Caco-2 (cell line): Measurements from ENCODE around the gene TUBA3E. TPM values are rescaled to one million over a fixed set of nuclear protein-coding genes. Genes with fewer than 3 reads are reported as not detected.
A peak's percentile ranks its signal among the peaks of the same experiment; 100 is the strongest.
"Not testable (repeated sequence)": the region's sequence is repeated elsewhere in the genome, so short reads cannot be mapped to it uniquely, and the experiment has no call there.

ENCODE experiments used
- BruUV-seq: library from RNA; stranded (reverse); fragments of 400-500 nt; replicated peaks from 2 replicates; lab custom pipeline; 2021; lab: Mats Ljungman, UMichigan
- CTCF ChIA-PET: fragments of 300-600 bp; sonication (Branson Sonifier 250); formaldehyde crosslinking; loops from one replicate; lab custom pipeline; 2022; ENCODE audit warnings: antibody characterized with exemption; lab: Charles Lee
- POLR2A ChIA-PET: fragments of 300-600 bp; sonication (Branson Sonifier 250); formaldehyde crosslinking; loops from one replicate; lab custom pipeline; 2022; ENCODE audit warnings: antibody characterized with exemption; lab: Charles Lee
- DNase-seq, 2 experiments: peaks; one replicate each; pipeline versions ENCODE4 v3.0.0 to v3.0.0-alpha.2; 2020 to 2022
- H3K27me3 ChIP-seq: replicated peaks from 2 replicates; pipeline ENCODE4 v1.6.0; 2011; ENCODE audit warnings: low read length; ENCODE audit not compliant: control insufficient read depth, insufficient read depth
- H3K36me3 ChIP-seq: 2 replicates; pipeline ENCODE4 v1.5.1; 2011; ENCODE audit warnings: low read length; ENCODE audit not compliant: control insufficient read depth, insufficient read depth
- H3K4me1 ChIP-seq: fragments of 250-450 bp; sonication (Bioruptor Pico); 2 replicates; pipeline ENCODE4 v1.5.1; 2020; ENCODE audit warnings: mild to moderate bottlenecking
- H3K4me3 ChIP-seq: 2 replicates; pipeline ENCODE4 v1.5.1; 2011; ENCODE audit warnings: low read depth, mild to moderate bottlenecking, control low read depth, low read length
- H3K9me3 ChIP-seq: fragments of 250-450 bp; sonication (Bioruptor Pico); 2 replicates; pipeline ENCODE4 v1.5.1; 2020; ENCODE audit warnings: mild to moderate bottlenecking, moderate library complexity
- H3K27ac Mint-ChIP-seq: one replicate; pipeline ENCODE4 v1.8.0; 2022; ENCODE audit warnings: mixed read lengths; ENCODE audit not compliant: unreplicated experiment
- H3K27me3 Mint-ChIP-seq: one replicate; pipeline ENCODE4 v1.8.0; 2022; ENCODE audit warnings: mixed read lengths; ENCODE audit not compliant: insufficient read depth, unreplicated experiment
- H3K36me3 Mint-ChIP-seq: one replicate; pipeline ENCODE4 v1.8.0; 2022; ENCODE audit warnings: mild to moderate bottlenecking, mixed read lengths; ENCODE audit not compliant: insufficient read depth, unreplicated experiment
- H3K4me1 Mint-ChIP-seq: one replicate; pipeline ENCODE4 v1.8.0; 2022; ENCODE audit warnings: low read depth, mixed read lengths; ENCODE audit not compliant: unreplicated experiment
- H3K4me3 Mint-ChIP-seq: one replicate; pipeline ENCODE4 v1.8.0; 2022; ENCODE audit warnings: mild to moderate bottlenecking, moderate library complexity, mixed read lengths; ENCODE audit not compliant: unreplicated experiment
- H3K9me3 Mint-ChIP-seq: one replicate; pipeline ENCODE4 v1.8.0; 2022; ENCODE audit warnings: mixed read lengths; ENCODE audit not compliant: unreplicated experiment
- intact Hi-C: fragments of 100-400 bp; cut with micrococcal nuclease; formaldehyde crosslinking; loops from one replicate; pipeline ENCODE4 v1.10.0; 2022; ENCODE audit not compliant: unreplicated experiment
- total RNA-seq: library from RNA; stranded (reverse); gene quantifications from 2 replicates; pipeline ENCODE4 v1.2.3, GENCODE V29; 2022

The TUBA3E gene
- total RNA-seq, 1 experiment from 2014 or later, result 0.57 TPM

- H3K4me3 Mint-ChIP-seq, H3K27me3 ChIP-seq, H3K36me3 ChIP-seq, H3K4me3 ChIP-seq, H3K4me1 ChIP-seq, intact Hi-C loops, POLR2A ChIA-PET, H3K9me3 Mint-ChIP-seq, H3K27ac Mint-ChIP-seq, H3K27me3 Mint-ChIP-seq, DNase-seq, H3K36me3 Mint-ChIP-seq, CTCF ChIA-PET, BruUV-seq, H3K9me3 ChIP-seq, H3K4me1 Mint-ChIP-seq: not testable (repeated sequence)
Observed at GRCh38 chr2:130222523-130222922, 24.3 kb upstream of the TUBA3E start.

- CTCF ChIA-PET, H3K4me1 ChIP-seq, H3K4me3 Mint-ChIP-seq, H3K36me3 ChIP-seq, H3K9me3 Mint-ChIP-seq, BruUV-seq, DNase-seq, H3K4me1 Mint-ChIP-seq, H3K9me3 ChIP-seq, H3K4me3 ChIP-seq, H3K27me3 ChIP-seq, POLR2A ChIA-PET, intact Hi-C loops, H3K27me3 Mint-ChIP-seq, H3K36me3 Mint-ChIP-seq, H3K27ac Mint-ChIP-seq: not testable (repeated sequence)
Observed at GRCh38 chr2:130220505-130220904, 22.3 kb upstream of the TUBA3E start.

- intact Hi-C loops, H3K27me3 Mint-ChIP-seq, H3K4me1 ChIP-seq, H3K4me3 ChIP-seq, BruUV-seq, H3K9me3 Mint-ChIP-seq, POLR2A ChIA-PET, H3K36me3 Mint-ChIP-seq, H3K36me3 ChIP-seq, H3K4me1 Mint-ChIP-seq, CTCF ChIA-PET, H3K4me3 Mint-ChIP-seq, H3K27ac Mint-ChIP-seq, DNase-seq, H3K9me3 ChIP-seq, H3K27me3 ChIP-seq: not testable (repeated sequence)
Observed at GRCh38 chr2:130219147-130219546, 20.9 kb upstream of the TUBA3E start.

- DNase-seq, BruUV-seq, H3K27me3 Mint-ChIP-seq, CTCF ChIA-PET, H3K4me1 Mint-ChIP-seq, H3K4me3 Mint-ChIP-seq, H3K36me3 ChIP-seq, H3K9me3 Mint-ChIP-seq, H3K27me3 ChIP-seq, H3K4me1 ChIP-seq, intact Hi-C loops, H3K36me3 Mint-ChIP-seq, H3K4me3 ChIP-seq, H3K9me3 ChIP-seq, H3K27ac Mint-ChIP-seq, POLR2A ChIA-PET: not testable (repeated sequence)
Observed at GRCh38 chr2:130207051-130207450, 8.8 kb upstream of the TUBA3E start.

GRCh38 chr2:130203150-130203549, 4.9 kb upstream of the TUBA3E start:
- H3K4me1 Mint-ChIP-seq, H3K27ac Mint-ChIP-seq, H3K36me3 Mint-ChIP-seq, H3K4me3 ChIP-seq, H3K4me3 Mint-ChIP-seq, BruUV-seq, DNase-seq, intact Hi-C loops, H3K9me3 ChIP-seq, H3K4me1 ChIP-seq, H3K36me3 ChIP-seq, H3K27me3 Mint-ChIP-seq, POLR2A ChIA-PET, H3K27me3 ChIP-seq, CTCF ChIA-PET, H3K9me3 Mint-ChIP-seq: not testable (repeated sequence)

GRCh38 chr2:130202518-130202917, 4.3 kb upstream of the TUBA3E start:
- H3K27me3 ChIP-seq, H3K9me3 Mint-ChIP-seq, H3K36me3 Mint-ChIP-seq, H3K27ac Mint-ChIP-seq, intact Hi-C loops, H3K4me3 ChIP-seq, CTCF ChIA-PET, POLR2A ChIA-PET, H3K27me3 Mint-ChIP-seq, H3K36me3 ChIP-seq, H3K9me3 ChIP-seq, H3K4me3 Mint-ChIP-seq, H3K4me1 ChIP-seq, BruUV-seq, H3K4me1 Mint-ChIP-seq: not testable (repeated sequence)
- DNase-seq, result peak; percentile 45 to 80

- H3K4me1 Mint-ChIP-seq, H3K27me3 Mint-ChIP-seq, H3K9me3 Mint-ChIP-seq, H3K36me3 ChIP-seq, H3K4me3 Mint-ChIP-seq, H3K4me1 ChIP-seq, intact Hi-C loops, H3K36me3 Mint-ChIP-seq, POLR2A ChIA-PET, H3K27ac Mint-ChIP-seq, H3K27me3 ChIP-seq, CTCF ChIA-PET, BruUV-seq, DNase-seq, H3K9me3 ChIP-seq, H3K4me3 ChIP-seq: not testable (repeated sequence)
Observed at GRCh38 chr2:130196052-130196451, 2.2 kb downstream of the TUBA3E start.
